ENCODE measurements around the gene SATB2.

DNA sequence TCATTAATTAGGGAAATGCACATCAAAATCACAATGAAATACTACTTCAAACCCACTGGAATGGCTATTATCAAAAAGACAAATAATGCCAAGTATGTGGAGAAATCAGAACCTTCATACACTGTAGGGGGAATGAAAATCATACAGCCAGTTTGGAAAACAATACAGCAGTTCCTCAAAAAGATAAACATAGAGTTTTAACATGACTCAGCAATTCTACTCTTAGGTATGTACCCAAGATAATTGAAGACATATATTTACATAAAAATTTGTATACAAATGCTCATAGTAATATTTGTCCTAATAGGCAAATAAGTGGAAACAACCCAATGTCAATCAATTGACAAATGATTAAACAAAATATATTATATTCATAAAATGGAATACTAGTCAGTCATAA is 45.4 kb upstream of the SATB2 start:
- TF ChIP-seq, protein P1, sequence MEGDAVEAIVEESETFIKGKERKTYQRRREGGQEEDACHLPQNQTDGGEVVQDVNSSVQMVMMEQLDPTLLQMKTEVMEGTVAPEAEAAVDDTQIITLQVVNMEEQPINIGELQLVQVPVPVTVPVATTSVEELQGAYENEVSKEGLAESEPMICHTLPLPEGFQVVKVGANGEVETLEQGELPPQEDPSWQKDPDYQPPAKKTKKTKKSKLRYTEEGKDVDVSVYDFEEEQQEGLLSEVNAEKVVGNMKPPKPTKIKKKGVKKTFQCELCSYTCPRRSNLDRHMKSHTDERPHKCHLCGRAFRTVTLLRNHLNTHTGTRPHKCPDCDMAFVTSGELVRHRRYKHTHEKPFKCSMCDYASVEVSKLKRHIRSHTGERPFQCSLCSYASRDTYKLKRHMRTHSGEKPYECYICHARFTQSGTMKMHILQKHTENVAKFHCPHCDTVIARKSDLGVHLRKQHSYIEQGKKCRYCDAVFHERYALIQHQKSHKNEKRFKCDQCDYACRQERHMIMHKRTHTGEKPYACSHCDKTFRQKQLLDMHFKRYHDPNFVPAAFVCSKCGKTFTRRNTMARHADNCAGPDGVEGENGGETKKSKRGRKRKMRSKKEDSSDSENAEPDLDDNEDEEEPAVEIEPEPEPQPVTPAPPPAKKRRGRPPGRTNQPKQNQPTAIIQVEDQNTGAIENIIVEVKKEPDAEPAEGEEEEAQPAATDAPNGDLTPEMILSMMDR (tag by site-specific recombination; IDR thresholded peaks at IDR 0.05), result no peak
- TF ChIP-seq KLF10 (tag by site-specific recombination; IDR thresholded peaks at IDR 0.05) (no peak), ZNF335 (tag by site-specific recombination; conservative IDR thresholded peaks at IDR 0.05) (no peak), ZNF510 (tag by site-specific recombination; IDR thresholded peaks at IDR 0.05; ENCODE audit: insufficient replicate concordance) (no peak), ZNF654 (tag by site-specific recombination; IDR thresholded peaks at IDR 0.05; ENCODE audit: low read depth) (no peak), ZNF449 (tag by site-specific recombination; IDR thresholded peaks at IDR 0.05) (no peak), ZNF830 (tag by site-specific recombination; IDR thresholded peaks at IDR 0.05; ENCODE audit: low read depth) (no peak)
- TF ChIP-seq, protein P2, sequence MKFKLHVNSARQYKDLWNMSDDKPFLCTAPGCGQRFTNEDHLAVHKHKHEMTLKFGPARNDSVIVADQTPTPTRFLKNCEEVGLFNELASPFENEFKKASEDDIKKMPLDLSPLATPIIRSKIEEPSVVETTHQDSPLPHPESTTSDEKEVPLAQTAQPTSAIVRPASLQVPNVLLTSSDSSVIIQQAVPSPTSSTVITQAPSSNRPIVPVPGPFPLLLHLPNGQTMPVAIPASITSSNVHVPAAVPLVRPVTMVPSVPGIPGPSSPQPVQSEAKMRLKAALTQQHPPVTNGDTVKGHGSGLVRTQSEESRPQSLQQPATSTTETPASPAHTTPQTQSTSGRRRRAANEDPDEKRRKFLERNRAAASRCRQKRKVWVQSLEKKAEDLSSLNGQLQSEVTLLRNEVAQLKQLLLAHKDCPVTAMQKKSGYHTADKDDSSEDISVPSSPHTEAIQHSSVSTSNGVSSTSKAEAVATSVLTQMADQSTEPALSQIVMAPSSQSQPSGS (tag by site-specific recombination; IDR thresholded peaks at IDR 0.05; ENCODE audit: low read depth), result no peak
- TF ChIP-seq, protein P3, sequence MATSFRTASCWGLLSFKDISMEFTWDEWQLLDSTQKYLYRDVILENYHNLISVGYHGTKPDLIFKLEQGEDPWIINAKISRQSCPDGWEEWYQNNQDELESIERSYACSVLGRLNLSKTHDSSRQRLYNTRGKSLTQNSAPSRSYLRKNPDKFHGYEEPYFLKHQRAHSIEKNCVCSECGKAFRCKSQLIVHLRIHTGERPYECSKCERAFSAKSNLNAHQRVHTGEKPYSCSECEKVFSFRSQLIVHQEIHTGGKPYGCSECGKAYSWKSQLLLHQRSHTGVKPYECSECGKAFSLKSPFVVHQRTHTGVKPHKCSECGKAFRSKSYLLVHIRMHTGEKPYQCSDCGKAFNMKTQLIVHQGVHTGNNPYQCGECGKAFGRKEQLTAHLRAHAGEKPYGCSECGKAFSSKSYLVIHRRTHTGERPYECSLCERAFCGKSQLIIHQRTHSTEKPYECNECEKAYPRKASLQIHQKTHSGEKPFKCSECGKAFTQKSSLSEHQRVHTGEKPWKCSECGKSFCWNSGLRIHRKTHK (tag by site-specific recombination; IDR thresholded peaks at IDR 0.05), result no peak
- TF ChIP-seq, protein P4, sequence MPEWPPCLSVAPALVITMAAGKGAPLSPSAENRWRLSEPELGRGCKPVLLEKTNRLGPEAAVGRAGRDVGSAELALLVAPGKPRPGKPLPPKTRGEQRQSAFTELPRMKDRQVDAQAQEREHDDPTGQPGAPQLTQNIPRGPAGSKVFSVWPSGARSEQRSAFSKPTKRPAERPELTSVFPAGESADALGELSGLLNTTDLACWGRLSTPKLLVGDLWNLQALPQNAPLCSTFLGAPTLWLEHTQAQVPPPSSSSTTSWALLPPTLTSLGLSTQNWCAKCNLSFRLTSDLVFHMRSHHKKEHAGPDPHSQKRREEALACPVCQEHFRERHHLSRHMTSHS (tag by site-specific recombination; IDR thresholded peaks at IDR 0.05), result no peak
- TF ChIP-seq, protein P5, sequence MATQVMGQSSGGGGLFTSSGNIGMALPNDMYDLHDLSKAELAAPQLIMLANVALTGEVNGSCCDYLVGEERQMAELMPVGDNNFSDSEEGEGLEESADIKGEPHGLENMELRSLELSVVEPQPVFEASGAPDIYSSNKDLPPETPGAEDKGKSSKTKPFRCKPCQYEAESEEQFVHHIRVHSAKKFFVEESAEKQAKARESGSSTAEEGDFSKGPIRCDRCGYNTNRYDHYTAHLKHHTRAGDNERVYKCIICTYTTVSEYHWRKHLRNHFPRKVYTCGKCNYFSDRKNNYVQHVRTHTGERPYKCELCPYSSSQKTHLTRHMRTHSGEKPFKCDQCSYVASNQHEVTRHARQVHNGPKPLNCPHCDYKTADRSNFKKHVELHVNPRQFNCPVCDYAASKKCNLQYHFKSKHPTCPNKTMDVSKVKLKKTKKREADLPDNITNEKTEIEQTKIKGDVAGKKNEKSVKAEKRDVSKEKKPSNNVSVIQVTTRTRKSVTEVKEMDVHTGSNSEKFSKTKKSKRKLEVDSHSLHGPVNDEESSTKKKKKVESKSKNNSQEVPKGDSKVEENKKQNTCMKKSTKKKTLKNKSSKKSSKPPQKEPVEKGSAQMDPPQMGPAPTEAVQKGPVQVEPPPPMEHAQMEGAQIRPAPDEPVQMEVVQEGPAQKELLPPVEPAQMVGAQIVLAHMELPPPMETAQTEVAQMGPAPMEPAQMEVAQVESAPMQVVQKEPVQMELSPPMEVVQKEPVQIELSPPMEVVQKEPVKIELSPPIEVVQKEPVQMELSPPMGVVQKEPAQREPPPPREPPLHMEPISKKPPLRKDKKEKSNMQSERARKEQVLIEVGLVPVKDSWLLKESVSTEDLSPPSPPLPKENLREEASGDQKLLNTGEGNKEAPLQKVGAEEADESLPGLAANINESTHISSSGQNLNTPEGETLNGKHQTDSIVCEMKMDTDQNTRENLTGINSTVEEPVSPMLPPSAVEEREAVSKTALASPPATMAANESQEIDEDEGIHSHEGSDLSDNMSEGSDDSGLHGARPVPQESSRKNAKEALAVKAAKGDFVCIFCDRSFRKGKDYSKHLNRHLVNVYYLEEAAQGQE (tag by site-specific recombination; IDR thresholded peaks at IDR 0.05), result no peak
- TF ChIP-seq, protein P6, sequence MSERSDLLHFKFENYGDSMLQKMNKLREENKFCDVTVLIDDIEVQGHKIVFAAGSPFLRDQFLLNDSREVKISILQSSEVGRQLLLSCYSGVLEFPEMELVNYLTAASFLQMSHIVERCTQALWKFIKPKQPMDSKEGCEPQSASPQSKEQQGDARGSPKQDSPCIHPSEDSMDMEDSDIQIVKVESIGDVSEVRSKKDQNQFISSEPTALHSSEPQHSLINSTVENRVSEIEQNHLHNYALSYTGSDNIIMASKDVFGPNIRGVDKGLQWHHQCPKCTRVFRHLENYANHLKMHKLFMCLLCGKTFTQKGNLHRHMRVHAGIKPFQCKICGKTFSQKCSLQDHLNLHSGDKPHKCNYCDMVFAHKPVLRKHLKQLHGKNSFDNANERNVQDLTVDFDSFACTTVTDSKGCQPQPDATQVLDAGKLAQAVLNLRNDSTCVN (tag by site-specific recombination; optimal IDR thresholded peaks at IDR 0.05), result no peak

Measured in HEK293 (cell line).